HEK293 (cell line): ENCODE results near the gene ITSN1.

ENCODE experiments used
- CTCF ChIA-PET: fragments of 350-600 bp; formaldehyde crosslinking; extraction: SDS; loops from one replicate; lab custom pipeline; 2021; ENCODE audit warnings: antibody characterized with exemption; lab: Yijun Ruan, JAX
- POLR2A ChIA-PET: fragments of 300-600 bp; formaldehyde crosslinking; extraction: SDS; loops from one replicate; lab custom pipeline; 2020; ENCODE audit warnings: antibody characterized with exemption, inconsistent platforms; lab: Yijun Ruan, JAX
- H3K27ac ChIP-seq: fragments of 200-500 bp; sonication (Bioruptor generic); 2 replicates; pipeline ENCODE4 v1.5.1; 2014; ENCODE audit warnings: low read depth, low read length, control low read depth, inconsistent platforms; ENCODE audit errors: extremely low read depth
- H3K36me3 ChIP-seq, 2 experiments: fragments of 200-500 bp in 1 of 2; sonication (Bioruptor generic) in 1 of 2; 1 replicate in 1 of 2; 2 replicates in 1 of 2; pipeline ENCODE4 v1.5.1; 2014 to 2017; ENCODE audit warnings: inconsistent platforms in 2 of 2, low read length in 2 of 2; ENCODE audit not compliant: control insufficient read depth in 2 of 2, insufficient read depth in 1 of 2
- H3K4me1 ChIP-seq: fragments of 200-500 bp; sonication (Bioruptor generic); 2 replicates; pipeline ENCODE4 v1.5.1; 2014; ENCODE audit warnings: mild to moderate bottlenecking, low read length, inconsistent platforms; ENCODE audit not compliant: control insufficient read depth, insufficient read depth
- H3K4me3 ChIP-seq: 2 replicates; pipeline ENCODE4 v1.5.1; 2011; ENCODE audit warnings: low read depth, mild to moderate bottlenecking, control low read depth, low read length, moderate library complexity
- H3K9me3 ChIP-seq: fragments of 200-500 bp; sonication (Bioruptor generic); 2 replicates; pipeline ENCODE4 v1.5.1; 2014; ENCODE audit warnings: low read depth, low read length, inconsistent platforms; ENCODE audit not compliant: control insufficient read depth, insufficient read depth
- KLF8 ChIP-seq: fragments of 450-650 bp; formaldehyde crosslinking; IDR thresholded peaks from 2 replicates; pipeline ENCODE4 v1.5.1; 2016; ENCODE audit warnings: missing biosample characterization, missing genetic modification characterization
- MZF1 ChIP-seq: fragments of 450-650 bp; formaldehyde crosslinking; IDR thresholded peaks from 2 replicates; pipeline ENCODE4 v1.5.1; 2017; ENCODE audit warnings: missing biosample characterization, missing genetic modification characterization, borderline replicate concordance
- ZBTB6 ChIP-seq: fragments of 450-650 bp; formaldehyde crosslinking; IDR thresholded peaks from 2 replicates; pipeline ENCODE4 v1.5.1; 2017; ENCODE audit warnings: missing biosample characterization, missing genetic modification characterization
- ZBTB7A ChIP-seq: fragments of 450-650 bp; formaldehyde crosslinking; IDR thresholded peaks from 2 replicates; pipeline ENCODE4 v1.5.1; 2016; ENCODE audit warnings: low read depth, missing biosample characterization, missing genetic modification characterization
- ZNF132 ChIP-seq: fragments of 450-650 bp; formaldehyde crosslinking; IDR thresholded peaks from 2 replicates; pipeline ENCODE4 v1.5.1; 2017; ENCODE audit warnings: missing biosample characterization, missing genetic modification characterization, borderline replicate concordance
- ZNF155 ChIP-seq: fragments of 450-650 bp; formaldehyde crosslinking; IDR thresholded peaks from 2 replicates; pipeline ENCODE4 v1.5.1; 2016; ENCODE audit warnings: missing biosample characterization, missing genetic modification characterization
- ZNF280D ChIP-seq: fragments of 450-650 bp; formaldehyde crosslinking; IDR thresholded peaks from 2 replicates; pipeline ENCODE4 v1.5.1; 2016; ENCODE audit warnings: missing biosample characterization, missing genetic modification characterization
- ZNF350 ChIP-seq: fragments of 450-650 bp; formaldehyde crosslinking; IDR thresholded peaks from 2 replicates; pipeline ENCODE4 v1.5.0; 2017; ENCODE audit warnings: missing biosample characterization, mild to moderate bottlenecking, missing genetic modification characterization
- ZNF426 ChIP-seq: fragments of 450-650 bp; formaldehyde crosslinking; IDR thresholded peaks from 2 replicates; pipeline ENCODE4 v1.5.1; 2017; ENCODE audit warnings: missing biosample characterization, missing genetic modification characterization, mild to moderate bottlenecking, inconsistent platforms, moderate library complexity
- ZNF514 ChIP-seq: fragments of 450-650 bp; formaldehyde crosslinking; IDR thresholded peaks from 2 replicates; pipeline ENCODE4 v1.5.1; 2016; ENCODE audit warnings: missing biosample characterization, missing genetic modification characterization
- ZNF529 ChIP-seq: fragments of 450-650 bp; formaldehyde crosslinking; IDR thresholded peaks from 2 replicates; pipeline ENCODE4 v1.5.1; 2017; ENCODE audit warnings: missing genetic modification characterization, missing biosample characterization; ENCODE audit not compliant: insufficient replicate concordance
- ZNF530 ChIP-seq: fragments of 450-650 bp; formaldehyde crosslinking; IDR thresholded peaks from 2 replicates; pipeline ENCODE4 v1.5.1; 2016; ENCODE audit warnings: low read depth, missing biosample characterization, missing genetic modification characterization
- ZNF561 ChIP-seq: fragments of 450-650 bp; IDR thresholded peaks from 2 replicates; pipeline ENCODE4 v1.5.1; 2018; ENCODE audit warnings: missing biosample characterization, missing genetic modification characterization, borderline replicate concordance
- ZNF585B ChIP-seq: fragments of 450-650 bp; formaldehyde crosslinking; IDR thresholded peaks from 2 replicates; pipeline ENCODE4 v1.5.1; 2016; ENCODE audit warnings: missing biosample characterization, missing genetic modification characterization
- ZNF623 ChIP-seq: fragments of 450-650 bp; formaldehyde crosslinking; IDR thresholded peaks from 2 replicates; pipeline ENCODE4 v1.5.1; 2016; ENCODE audit warnings: missing biosample characterization, missing genetic modification characterization
- ZNF785 ChIP-seq: fragments of 450-650 bp; formaldehyde crosslinking; IDR thresholded peaks from 2 replicates; pipeline ENCODE4 v1.5.1; 2016; ENCODE audit warnings: missing biosample characterization, missing genetic modification characterization
- TF ChIP-seq, protein P1 (sequence below): fragments of 450-650 bp; formaldehyde crosslinking; IDR thresholded peaks from 2 replicates; pipeline ENCODE4 v1.5.1; 2016; ENCODE audit warnings: missing biosample characterization, missing genetic modification characterization
- TF ChIP-seq, protein P2 (sequence below): fragments of 450-650 bp; formaldehyde crosslinking; IDR thresholded peaks from 2 replicates; pipeline ENCODE4 v1.5.1; 2017; ENCODE audit warnings: missing biosample characterization, missing genetic modification characterization
- TF ChIP-seq, protein P3 (sequence below): fragments of 450-650 bp; formaldehyde crosslinking; IDR thresholded peaks from 2 replicates; pipeline ENCODE4 v1.5.1; 2016; ENCODE audit warnings: missing biosample characterization, missing genetic modification characterization

Gene ITSN1

GRCh38 chr21:33939226-33939625 lies 296.9 kb downstream of the ITSN1 start:
- Histone ChIP-seq H3K36me3 (peaks cover 0 to 13% of the 10 kb centered on the region in 2 experiments; a peak in 1 of 3 replicates), H3K27ac (no peak overlapping the region), H3K4me1 (no peaks in the 10 kb centered on the region), H3K4me3 (no peak overlapping the region), H3K9me3 (no peaks in the 10 kb centered on the region)
- TF ChIP-seq ZNF350 (tag by site-specific recombination): no peak
- TF ChIP-seq ZNF514: no peak
- TF ChIP-seq, protein P1, sequence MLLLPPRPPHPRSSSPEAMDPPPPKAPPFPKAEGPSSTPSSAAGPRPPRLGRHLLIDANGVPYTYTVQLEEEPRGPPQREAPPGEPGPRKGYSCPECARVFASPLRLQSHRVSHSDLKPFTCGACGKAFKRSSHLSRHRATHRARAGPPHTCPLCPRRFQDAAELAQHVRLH (tag by site-specific recombination): no peak
- TF ChIP-seq ZNF585B (tag by site-specific recombination): no peak
- TF ChIP-seq ZNF623 (tag by site-specific recombination): no peak
- no peak for TF ChIP-seq KLF8 (tag by site-specific recombination)
- no peak for TF ChIP-seq ZNF785 (tag by site-specific recombination)
- TF ChIP-seq ZNF530 (tag by site-specific recombination): no peak
- TF ChIP-seq ZNF132 (tag by site-specific recombination): no peak
- TF ChIP-seq ZNF280D (tag by site-specific recombination): no peak
- no peak for TF ChIP-seq ZBTB7A (tag by site-specific recombination)
- TF ChIP-seq ZNF529 (tag by site-specific recombination): no peak
- no peak for TF ChIP-seq ZNF155 (tag by site-specific recombination)
- no peak for TF ChIP-seq ZNF561 (tag by site-specific recombination)
- TF ChIP-seq ZBTB6 (tag by site-specific recombination): no peak
- no peak for TF ChIP-seq ZNF426 (tag by site-specific recombination)
- TF ChIP-seq MZF1: no peak
- TF ChIP-seq, protein P2, sequence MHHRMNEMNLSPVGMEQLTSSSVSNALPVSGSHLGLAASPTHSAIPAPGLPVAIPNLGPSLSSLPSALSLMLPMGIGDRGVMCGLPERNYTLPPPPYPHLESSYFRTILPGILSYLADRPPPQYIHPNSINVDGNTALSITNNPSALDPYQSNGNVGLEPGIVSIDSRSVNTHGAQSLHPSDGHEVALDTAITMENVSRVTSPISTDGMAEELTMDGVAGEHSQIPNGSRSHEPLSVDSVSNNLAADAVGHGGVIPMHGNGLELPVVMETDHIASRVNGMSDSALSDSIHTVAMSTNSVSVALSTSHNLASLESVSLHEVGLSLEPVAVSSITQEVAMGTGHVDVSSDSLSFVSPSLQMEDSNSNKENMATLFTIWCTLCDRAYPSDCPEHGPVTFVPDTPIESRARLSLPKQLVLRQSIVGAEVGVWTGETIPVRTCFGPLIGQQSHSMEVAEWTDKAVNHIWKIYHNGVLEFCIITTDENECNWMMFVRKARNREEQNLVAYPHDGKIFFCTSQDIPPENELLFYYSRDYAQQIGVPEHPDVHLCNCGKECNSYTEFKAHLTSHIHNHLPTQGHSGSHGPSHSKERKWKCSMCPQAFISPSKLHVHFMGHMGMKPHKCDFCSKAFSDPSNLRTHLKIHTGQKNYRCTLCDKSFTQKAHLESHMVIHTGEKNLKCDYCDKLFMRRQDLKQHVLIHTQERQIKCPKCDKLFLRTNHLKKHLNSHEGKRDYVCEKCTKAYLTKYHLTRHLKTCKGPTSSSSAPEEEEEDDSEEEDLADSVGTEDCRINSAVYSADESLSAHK: no peak
- TF ChIP-seq, protein P3, sequence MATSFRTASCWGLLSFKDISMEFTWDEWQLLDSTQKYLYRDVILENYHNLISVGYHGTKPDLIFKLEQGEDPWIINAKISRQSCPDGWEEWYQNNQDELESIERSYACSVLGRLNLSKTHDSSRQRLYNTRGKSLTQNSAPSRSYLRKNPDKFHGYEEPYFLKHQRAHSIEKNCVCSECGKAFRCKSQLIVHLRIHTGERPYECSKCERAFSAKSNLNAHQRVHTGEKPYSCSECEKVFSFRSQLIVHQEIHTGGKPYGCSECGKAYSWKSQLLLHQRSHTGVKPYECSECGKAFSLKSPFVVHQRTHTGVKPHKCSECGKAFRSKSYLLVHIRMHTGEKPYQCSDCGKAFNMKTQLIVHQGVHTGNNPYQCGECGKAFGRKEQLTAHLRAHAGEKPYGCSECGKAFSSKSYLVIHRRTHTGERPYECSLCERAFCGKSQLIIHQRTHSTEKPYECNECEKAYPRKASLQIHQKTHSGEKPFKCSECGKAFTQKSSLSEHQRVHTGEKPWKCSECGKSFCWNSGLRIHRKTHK (tag by site-specific recombination): no peak
- ChIA-PET POLR2A (interaction anchor here (1.0 kb wide), 1 partner anchor 62 kb away, joined by 3 read pairs; no protein-coding TSS in a partner anchor), CTCF (interaction anchor here (0.7 to 5.5 kb wide), 4 partner anchors 15 to 923 kb away, joined by 4 to 41 read pairs (median 6); no protein-coding TSS in a partner anchor)
